ENCODE data around the gene RGS16. TPM values are rescaled to one million over a fixed set of nuclear protein-coding genes. Genes with fewer than 3 reads are reported as not detected.

Gene RGS16
- total RNA-seq, 1 experiment from 2014 or later, result 6.5 TPM

DNA sequence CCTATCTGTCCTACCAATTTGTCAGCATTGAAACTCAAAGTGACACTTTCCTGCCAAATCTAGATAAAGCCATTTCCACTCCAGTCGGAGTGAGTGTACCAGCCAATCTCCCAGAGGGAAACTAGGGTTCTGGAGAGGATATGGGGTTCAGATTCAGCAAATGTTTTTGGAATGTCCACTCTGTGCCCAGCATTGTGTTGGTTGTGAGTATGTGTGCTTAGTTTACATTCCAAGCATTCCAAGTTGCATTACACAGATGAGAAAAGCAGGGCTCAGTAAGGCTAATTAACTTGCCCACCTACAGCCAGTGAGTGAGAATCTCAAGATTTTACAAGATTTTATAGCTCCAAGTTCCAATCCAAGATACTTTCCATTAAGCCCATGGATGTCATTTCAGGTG, 26.4 kb upstream of the RGS16 start:
- H3K79me2 ChIP-seq (ENCODE audit: insufficient read depth, low read length), result no peaks in the 10 kb centered on the region
- TF ChIP-seq, protein P1, sequence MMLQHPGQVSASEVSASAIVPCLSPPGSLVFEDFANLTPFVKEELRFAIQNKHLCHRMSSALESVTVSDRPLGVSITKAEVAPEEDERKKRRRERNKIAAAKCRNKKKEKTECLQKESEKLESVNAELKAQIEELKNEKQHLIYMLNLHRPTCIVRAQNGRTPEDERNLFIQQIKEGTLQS (IDR thresholded peaks at IDR 0.05), result no peak
- TF ChIP-seq EZH2 (IDR thresholded peaks at IDR 0.05) (no peak), CEBPB (IDR thresholded peaks at IDR 0.05; ENCODE audit: low read depth) (no peak)
- no TSS peak for BruUV-seq (replicated peaks)
- H3K4me2 ChIP-seq (ENCODE audit: low read length), result peak overlapping the region; percentile 10
- intact Hi-C loops (cut with micrococcal nuclease), result no loop called here
- no peaks in the 10 kb centered on the region for H4K20me1 ChIP-seq (ENCODE audit: insufficient read depth)
- DNase-seq (ENCODE audit: low read depth, low spot score), result no peak
- no peaks in the 10 kb centered on the region for H3K36me3 ChIP-seq (ENCODE audit: control insufficient read depth in 1 of 2, insufficient read depth in 2 of 2, low read length in 2 of 2)
- H3K27me3 ChIP-seq (ENCODE audit: insufficient read depth, low read length), result no peaks in the 10 kb centered on the region
- peaks cover 6 to 18% of the 10 kb centered on the region in 2 experiments; a peak in 3 of 4 replicates for H3K4me1 ChIP-seq (ENCODE audit: control insufficient read depth in 1 of 2, insufficient read depth in 2 of 2, low read length in 2 of 2)
- POLR2A ChIA-PET, result no interaction called here
- H3K4me3 ChIP-seq (replicated peaks in 1 of 2; ENCODE audit: low read depth in 1 of 2, low read length in 2 of 2), result no peak overlapping the region
- no peaks in the 10 kb centered on the region for H3K9me2 ChIP-seq (ENCODE audit: insufficient read depth)
- no peaks in the 10 kb centered on the region for H3K9me3 ChIP-seq (ENCODE audit: control insufficient read depth in 1 of 2, insufficient read depth in 1 of 2, low read depth in 1 of 2, low read length in 2 of 2)
- CTCF ChIA-PET, result no interaction called here
- H3K9ac ChIP-seq (ENCODE audit: low read length), result no peak overlapping the region
- peak; percentile 46; the same call in 1 of the 2 replicates for ATAC-seq
- no peak overlapping the region for H2AFZ ChIP-seq (ENCODE audit: low read depth, low read length, poor library complexity, severe bottlenecking)
- RAD21 ChIA-PET (ENCODE audit: low non-redundant PET in 1 of 2, low total read pairs in 2 of 2, uncharacterized antibody in 2 of 2, unreplicated experiment in 2 of 2), result no interaction called here
- no peak overlapping the region for H3K27ac ChIP-seq (ENCODE audit: low read depth, low read length)

DNA sequence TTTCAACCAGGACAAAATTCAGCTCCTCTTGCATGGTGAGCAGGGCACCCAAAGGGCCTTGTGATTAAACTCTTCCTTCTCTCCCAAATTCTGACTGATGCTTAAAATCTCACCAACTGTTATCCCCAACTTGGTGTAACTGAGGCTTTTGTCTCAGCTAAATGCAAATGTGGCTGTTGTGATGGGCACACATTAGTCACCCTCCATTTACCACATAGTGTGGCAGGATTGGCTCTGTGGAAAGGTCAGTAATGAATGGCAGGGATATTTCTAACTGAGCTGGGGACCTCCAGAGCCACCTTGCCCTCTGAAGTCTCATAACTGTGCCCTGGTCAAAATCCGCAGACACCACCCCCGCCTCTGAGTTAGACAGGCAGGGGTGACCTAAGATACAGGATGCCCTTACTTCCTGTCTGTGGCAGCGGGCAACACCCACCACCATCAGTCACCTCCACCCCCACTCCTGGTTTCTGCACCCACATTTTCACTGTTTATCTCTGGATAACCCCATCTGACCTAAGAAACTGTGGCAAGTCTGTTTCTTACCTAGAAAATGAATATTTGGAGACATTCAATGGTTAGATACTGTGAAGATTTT, 25.4 kb upstream of the RGS16 start:
- ChIA-PET RAD21 (ENCODE audit: low non-redundant PET in 1 of 2, low total read pairs in 2 of 2, uncharacterized antibody in 2 of 2, unreplicated experiment in 2 of 2) (no interaction called here), POLR2A (no interaction called here), CTCF (no interaction called here)
- intact Hi-C loops (cut with micrococcal nuclease), result no loop called here
- DNase-seq (ENCODE audit: low read depth, low spot score), result no peak
- Histone ChIP-seq H2AFZ (ENCODE audit: low read depth, low read length, poor library complexity, severe bottlenecking) (no peak overlapping the region), H4K20me1 (ENCODE audit: insufficient read depth) (no peaks in the 10 kb centered on the region), H3K4me1 (ENCODE audit: control insufficient read depth in 1 of 2, insufficient read depth in 2 of 2, low read length in 2 of 2) (peaks cover 6 to 18% of the 10 kb centered on the region in 2 experiments; a peak in 3 of 4 replicates), H3K9me3 (ENCODE audit: control insufficient read depth in 1 of 2, insufficient read depth in 1 of 2, low read depth in 1 of 2, low read length in 2 of 2) (no peaks in the 10 kb centered on the region), H3K9me2 (ENCODE audit: insufficient read depth) (no peaks in the 10 kb centered on the region), H3K4me2 (ENCODE audit: low read length) (no peak overlapping the region), H3K27ac (ENCODE audit: low read depth, low read length) (no peak overlapping the region), H3K79me2 (ENCODE audit: insufficient read depth, low read length) (no peaks in the 10 kb centered on the region), H3K9ac (ENCODE audit: low read length) (no peak overlapping the region), H3K36me3 (ENCODE audit: control insufficient read depth in 1 of 2, insufficient read depth in 2 of 2, low read length in 2 of 2) (no peaks in the 10 kb centered on the region), H3K4me3 (replicated peaks in 1 of 2; ENCODE audit: low read depth in 1 of 2, low read length in 2 of 2) (no peak overlapping the region), H3K27me3 (ENCODE audit: insufficient read depth, low read length) (no peaks in the 10 kb centered on the region)
- no peak for TF ChIP-seq POLR2AphosphoS5 (IDR thresholded peaks at IDR 0.05; ENCODE audit: low read depth, low read length)
- no peak for TF ChIP-seq EGR1 (IDR thresholded peaks at IDR 0.05; ENCODE audit: low read depth)
- no peak for TF ChIP-seq ZNF274 (IDR thresholded peaks at IDR 0.05; ENCODE audit: low read depth, low read length)
- no peak for TF ChIP-seq POLR2A (IDR thresholded peaks at IDR 0.05; ENCODE audit: borderline replicate concordance, extremely low read depth, insufficient read depth, insufficient read length)
- no peak for TF ChIP-seq ZBTB33 (IDR thresholded peaks at IDR 0.05; ENCODE audit: extremely low read depth, insufficient replicate concordance, low read length)
- BruUV-seq (replicated peaks), result no TSS peak
- no peak for ATAC-seq

Data from HCT116 (cell line).